ENCODE results near the gene SGCE. TPM values are rescaled to one million over a fixed set of nuclear protein-coding genes. Genes with fewer than 3 reads are reported as not detected.

Gene SGCE
- total and polyA plus RNA-seq, 2 experiments from 2014 or later, result 77.6 to 114 TPM

- Histone ChIP-seq H3K4me2 (no peak overlapping the region), H4K20me1 (ENCODE audit: insufficient read depth, poor library complexity, severe bottlenecking) (no peaks in the 10 kb centered on the region), H3K4me1 (ENCODE audit: insufficient read depth) (no peaks in the 10 kb centered on the region), H3K79me2 (no peaks in the 10 kb centered on the region), H3K27ac (no peak overlapping the region), H3K9me3 (ENCODE audit: low read depth) (no peaks in the 10 kb centered on the region), H3K36me3 (replicated peaks; ENCODE audit: insufficient read depth, low read depth) (no peaks in the 10 kb centered on the region), H3K9me2 (replicated peaks; ENCODE audit: insufficient read depth) (no peaks in the 10 kb centered on the region), H3K27me3 (no peaks in the 10 kb centered on the region), H2AFZ (no peak overlapping the region), H3K4me3 (no peak overlapping the region)
- no peak for TF ChIP-seq CTCF (IDR thresholded peaks at IDR 0.05; ENCODE audit: poor library complexity)
- no peak for DNase-seq (ENCODE audit: low spot score)
- WGBS (ENCODE audit: low lambda C conversion rate, missing lambda C conversion rate), result 55% methylated on average over 2 of the region's 2 CpGs
Measured at GRCh38 chr7:94687810-94688209, 31.9 kb upstream of the SGCE start.

DNA sequence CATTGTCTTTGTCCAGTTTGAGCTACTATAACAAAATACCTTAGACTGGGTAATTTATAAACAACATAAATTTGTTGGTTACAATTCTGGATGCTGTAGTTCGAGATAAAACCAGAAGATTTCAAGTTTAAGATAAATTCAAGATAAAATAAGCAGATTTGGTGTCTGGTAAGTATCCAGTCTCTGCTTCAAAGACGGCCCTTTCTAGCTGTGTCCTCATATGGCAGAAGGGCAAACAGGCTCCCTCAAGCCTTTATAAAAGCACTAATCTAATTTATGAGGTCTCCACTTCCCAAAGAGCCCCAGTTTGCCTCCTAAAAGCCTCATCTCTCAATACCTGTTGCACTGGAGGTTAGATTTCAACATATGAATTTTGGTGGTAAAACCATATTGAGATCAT is 31.1 kb upstream of the SGCE start:
- Histone ChIP-seq H3K36me3 (replicated peaks; ENCODE audit: insufficient read depth, low read depth) (no peaks in the 10 kb centered on the region), H3K27ac (peak overlapping the region; percentile 18), H3K27me3 (no peaks in the 10 kb centered on the region), H3K79me2 (no peaks in the 10 kb centered on the region), H3K4me1 (ENCODE audit: insufficient read depth) (no peaks in the 10 kb centered on the region), H3K4me3 (no peak overlapping the region), H3K9me2 (replicated peaks; ENCODE audit: insufficient read depth) (no peaks in the 10 kb centered on the region), H3K9me3 (ENCODE audit: low read depth) (no peaks in the 10 kb centered on the region), H4K20me1 (ENCODE audit: insufficient read depth, poor library complexity, severe bottlenecking) (no peaks in the 10 kb centered on the region), H2AFZ (no peak overlapping the region), H3K4me2 (no peak overlapping the region)
- TF ChIP-seq EZH2 (IDR thresholded peaks at IDR 0.05; ENCODE audit: borderline replicate concordance), result no peak
- WGBS (ENCODE audit: low lambda C conversion rate, missing lambda C conversion rate), result 43% methylated on average over 2 of the region's 2 CpGs
- no peak for DNase-seq (ENCODE audit: low spot score)

- H3K27me3 ChIP-seq, result no peaks in the 10 kb centered on the region
- no peak overlapping the region for H3K27ac ChIP-seq
- no peak overlapping the region for H3K4me3 ChIP-seq
- H4K20me1 ChIP-seq (ENCODE audit: insufficient read depth, poor library complexity, severe bottlenecking), result no peaks in the 10 kb centered on the region
- no peaks in the 10 kb centered on the region for H3K36me3 ChIP-seq (replicated peaks; ENCODE audit: insufficient read depth, low read depth)
- DNase-seq (ENCODE audit: low spot score), result no peak
- WGBS (ENCODE audit: low lambda C conversion rate, missing lambda C conversion rate), result 94% methylated on average over 1 of the region's 1 CpG
- H3K9me2 ChIP-seq (replicated peaks; ENCODE audit: insufficient read depth), result no peaks in the 10 kb centered on the region
- TF ChIP-seq EZH2 (IDR thresholded peaks at IDR 0.05; ENCODE audit: borderline replicate concordance), result no peak
- TF ChIP-seq CTCF (IDR thresholded peaks at IDR 0.05; ENCODE audit: poor library complexity), result no peak
- TF ChIP-seq EZH2phosphoT487 (IDR thresholded peaks at IDR 0.05; ENCODE audit: low read depth, severe bottlenecking, unreplicated experiment), result no peak
- H3K4me1 ChIP-seq (ENCODE audit: insufficient read depth), result no peaks in the 10 kb centered on the region
- no peak overlapping the region for H2AFZ ChIP-seq
- no peak overlapping the region for H3K4me2 ChIP-seq
- H3K79me2 ChIP-seq, result no peaks in the 10 kb centered on the region
- H3K9me3 ChIP-seq (ENCODE audit: low read depth), result no peaks in the 10 kb centered on the region
Measured at GRCh38 chr7:94683066-94683465, 27.1 kb upstream of the SGCE start.

- H3K79me2 ChIP-seq, result no peaks in the 10 kb centered on the region
- H3K36me3 ChIP-seq (replicated peaks; ENCODE audit: insufficient read depth, low read depth), result no peaks in the 10 kb centered on the region
- H3K27ac ChIP-seq, result no peak overlapping the region
- no peak overlapping the region for H2AFZ ChIP-seq
- H3K9me2 ChIP-seq (replicated peaks; ENCODE audit: insufficient read depth), result no peaks in the 10 kb centered on the region
- no peaks in the 10 kb centered on the region for H3K9me3 ChIP-seq (ENCODE audit: low read depth)
- no peak for DNase-seq (ENCODE audit: low spot score)
- H3K4me3 ChIP-seq, result no peak overlapping the region
- no peaks in the 10 kb centered on the region for H4K20me1 ChIP-seq (ENCODE audit: insufficient read depth, poor library complexity, severe bottlenecking)
- 72% methylated on average over 1 of the region's 1 CpG for WGBS (ENCODE audit: low lambda C conversion rate, missing lambda C conversion rate)
- H3K4me1 ChIP-seq (ENCODE audit: insufficient read depth), result no peaks in the 10 kb centered on the region
- H3K27me3 ChIP-seq, result no peaks in the 10 kb centered on the region
- TF ChIP-seq EZH2phosphoT487 (IDR thresholded peaks at IDR 0.05; ENCODE audit: low read depth, severe bottlenecking, unreplicated experiment), result no peak
- TF ChIP-seq EZH2 (IDR thresholded peaks at IDR 0.05; ENCODE audit: borderline replicate concordance), result no peak
- TF ChIP-seq CTCF (IDR thresholded peaks at IDR 0.05; ENCODE audit: poor library complexity), result no peak
- no peak overlapping the region for H3K4me2 ChIP-seq
Measured at GRCh38 chr7:94679358-94679757, 23.4 kb upstream of the SGCE start.

Data from hepatocyte (in vitro differentiated cells).